H1 (cell line): ENCODE results near the gene MSANTD4. TPM values are rescaled to one million over a fixed set of nuclear protein-coding genes. Genes with fewer than 3 reads are reported as not detected.

Experiments
- CTCF ChIA-PET: fragments of 300-600 bp; sonication (Branson Sonifier 250); formaldehyde crosslinking; loops from one replicate; lab custom pipeline; 2021; ENCODE audit not compliant: partially characterized antibody; lab: Charles Lee
- POLR2A ChIA-PET: fragments of 300-600 bp; sonication (Branson Sonifier 250); formaldehyde crosslinking; loops from one replicate; lab custom pipeline; 2021; ENCODE audit warnings: inconsistent platforms; ENCODE audit not compliant: partially characterized antibody; lab: Charles Lee
- DNase-seq, 2 experiments: peaks; one replicate each; pipeline versions ENCODE4 v3.0.0 to v3.0.0-alpha.2; 2010 to 2022; ENCODE audit warnings: low spot score in 2 of 2, low read depth in 1 of 2, mixed read lengths in 1 of 2
- FAIRE-seq: peaks from 2 replicates; lab custom pipeline; 2011; peaks lifted over from hg19 to GRCh38; lab: Jason Lieb, UNC
- H2AFZ ChIP-seq: 2 replicates; pipeline ENCODE4 v1.8.1; 2012; ENCODE audit warnings: low read length, inconsistent platforms
- H2AK5ac ChIP-seq: 2 replicates; pipeline ENCODE4 v1.6.1; 2013; ENCODE audit warnings: low read depth, low read length
- H2BK120ac ChIP-seq: replicated peaks from 2 replicates; pipeline ENCODE3; 2013; ENCODE audit warnings: low read depth, low read length, inconsistent platforms
- H2BK12ac ChIP-seq: 2 replicates; pipeline ENCODE4 v1.6.1; 2013; ENCODE audit warnings: low read depth, low read length
- H2BK15ac ChIP-seq: 2 replicates; pipeline ENCODE4 v1.6.1; 2013; ENCODE audit warnings: low read length
- H2BK20ac ChIP-seq: 2 replicates; pipeline ENCODE4 v1.6.1; 2013; ENCODE audit warnings: low read length
- H2BK5ac ChIP-seq: 2 replicates; pipeline ENCODE4 v1.6.1; 2013; ENCODE audit warnings: low read depth, low read length
- H3K14ac ChIP-seq: 2 replicates; pipeline ENCODE4 v1.6.1; 2013; ENCODE audit warnings: inconsistent platforms; ENCODE audit not compliant: insufficient read length
- H3K18ac ChIP-seq: 2 replicates; pipeline ENCODE4 v1.6.1; 2013; ENCODE audit warnings: low read length; ENCODE audit errors: extremely low read depth
- H3K23ac ChIP-seq: 2 replicates; pipeline ENCODE4 v1.6.1; 2013; ENCODE audit warnings: inconsistent platforms; ENCODE audit not compliant: insufficient read length
- H3K23me2 ChIP-seq: 2 replicates; pipeline ENCODE4 v1.6.1; 2013; ENCODE audit warnings: low read depth, low read length
- H3K27ac ChIP-seq: 2 replicates; pipeline ENCODE4 v1.6.1; 2011; ENCODE audit warnings: low read depth, low read length, inconsistent platforms
- H3K27me3 ChIP-seq, 4 experiments: replicated peaks in 1 of 4; 1 replicate in 1 of 4; 2 replicates in 3 of 4; pipeline versions ENCODE4 v1.6.1 to v1.8.1; 2011 to 2013; ENCODE audit warnings: low read length in 3 of 4, mild to moderate bottlenecking in 3 of 4, inconsistent platforms in 2 of 4, mixed read lengths in 2 of 4, moderate library complexity in 1 of 4; ENCODE audit not compliant: control insufficient read depth in 3 of 4, insufficient read depth in 3 of 4; ENCODE audit errors: extremely low read depth in 1 of 4
- H3K36me3 ChIP-seq, 4 experiments: 2 replicates each; pipeline versions ENCODE4 v1.6.1 to v1.8.1; 2011 to 2013; ENCODE audit warnings: mild to moderate bottlenecking in 4 of 4, low read length in 3 of 4, moderate library complexity in 2 of 4, control low read depth in 1 of 4, inconsistent platforms in 1 of 4; ENCODE audit not compliant: insufficient read depth in 4 of 4, control insufficient read depth in 2 of 4
- H3K4ac ChIP-seq: replicated peaks from 2 replicates; pipeline ENCODE3; 2013; ENCODE audit warnings: low read length, low read depth, mixed read lengths, inconsistent platforms; ENCODE audit not compliant: insufficient read length
- H3K4me1 ChIP-seq, 4 experiments: replicated peaks in 1 of 4; 1 replicate in 1 of 4; 2 replicates in 3 of 4; pipeline versions ENCODE4 v1.6.1 to v1.8.1; 2011 to 2013; ENCODE audit warnings: low read length in 3 of 4, inconsistent platforms in 2 of 4, mixed read lengths in 1 of 4; ENCODE audit not compliant: insufficient read depth in 4 of 4, control insufficient read depth in 3 of 4
- H3K4me2 ChIP-seq, 2 experiments: 2 replicates each; pipeline versions ENCODE4 v1.6.1 to v1.8.1; 2011 to 2013; ENCODE audit warnings: low read depth in 2 of 2, low read length in 2 of 2, control low read depth in 1 of 2, inconsistent platforms in 1 of 2, mild to moderate bottlenecking in 1 of 2; ENCODE audit not compliant: insufficient read depth in 1 of 2
- H3K4me3 ChIP-seq, 4 experiments: fragments of 200-600, 300-600 bp in 1 of 4; sonication (generic), shearing (Covaris generic), sonication (Bioruptor Twin) in 1 of 4; 2 replicates each; pipeline versions ENCODE4 v1.5.1 to v1.8.1; 2011 to 2016; ENCODE audit warnings: low read length in 4 of 4, low read depth in 3 of 4, control low read depth in 2 of 4, inconsistent platforms in 2 of 4, mild to moderate bottlenecking in 2 of 4, mixed read lengths in 1 of 4, moderate library complexity in 1 of 4; ENCODE audit not compliant: insufficient read depth in 2 of 4; ENCODE audit errors: extremely low read depth in 1 of 4
- H3K56ac ChIP-seq: replicated peaks from 2 replicates; pipeline ENCODE3; 2013; ENCODE audit warnings: low read depth, mild to moderate bottlenecking, mixed read lengths, low read length, inconsistent platforms; ENCODE audit not compliant: insufficient read length
- H3K79me1 ChIP-seq: 2 replicates; pipeline ENCODE4 v1.6.1; 2013; ENCODE audit warnings: low read depth, low read length, control low read depth
- H3K79me2 ChIP-seq, 2 experiments: 2 replicates each; pipeline versions ENCODE4 v1.6.1 to v1.8.1; 2012 to 2013; ENCODE audit warnings: low read length in 2 of 2, mild to moderate bottlenecking in 2 of 2, inconsistent platforms in 1 of 2; ENCODE audit not compliant: insufficient read depth in 2 of 2, control insufficient read depth in 1 of 2
- H3K9ac ChIP-seq, 4 experiments: replicated peaks in 1 of 4; 1 replicate in 1 of 4; 2 replicates in 3 of 4; pipeline versions ENCODE4 v1.6.1 to v1.8.1; 2011 to 2013; ENCODE audit warnings: low read depth in 3 of 4, low read length in 3 of 4, control low read depth in 2 of 4, mild to moderate bottlenecking in 2 of 4, moderate library complexity in 2 of 4, inconsistent platforms in 1 of 4; ENCODE audit errors: extremely low read depth in 1 of 4
- H3K9me3 ChIP-seq, 2 experiments: 2 replicates each; pipeline versions ENCODE4 v1.6.1 to v1.8.1; 2012 to 2013; ENCODE audit warnings: mild to moderate bottlenecking in 2 of 2, moderate library complexity in 2 of 2, control low read depth in 1 of 2, inconsistent platforms in 1 of 2, low read depth in 1 of 2, low read length in 1 of 2, mixed read lengths in 1 of 2; ENCODE audit not compliant: insufficient read depth in 2 of 2
- H4K20me1 ChIP-seq, 2 experiments: replicated peaks in 1 of 2; 2 replicates each; pipeline versions ENCODE3 to v1.8.1; 2011 to 2013; ENCODE audit warnings: inconsistent platforms in 2 of 2, low read length in 2 of 2, mild to moderate bottlenecking in 1 of 2; ENCODE audit not compliant: insufficient read depth in 2 of 2, control insufficient read depth in 1 of 2
- H4K5ac ChIP-seq: 2 replicates; pipeline ENCODE4 v1.6.1; 2013; ENCODE audit warnings: low read length, low read depth, mixed read lengths, inconsistent platforms; ENCODE audit not compliant: insufficient read length
- H4K8ac ChIP-seq: 2 replicates; pipeline ENCODE4 v1.8.0; 2013; ENCODE audit warnings: mild to moderate bottlenecking, moderate library complexity, low read length, inconsistent platforms; ENCODE audit not compliant: insufficient read depth; ENCODE audit errors: extremely low read depth
- H4K91ac ChIP-seq: replicated peaks from 2 replicates; pipeline ENCODE3; 2013; ENCODE audit warnings: low read length, mixed read lengths, inconsistent platforms; ENCODE audit not compliant: insufficient read length
- ASH2L ChIP-seq: fragments of 200-600, 300-600 bp; sonication (generic); IDR thresholded peaks from one replicate; pipeline ENCODE4 v1.7.1; 2017; ENCODE audit warnings: low read length
- CBX5 ChIP-seq: fragments of 300-800, 300-1000 bp; sonication (generic); IDR thresholded peaks from 2 replicates; pipeline ENCODE4 v1.7.1; 2016; ENCODE audit warnings: antibody characterized with exemption, low read length, low read depth
- CHD1 ChIP-seq: IDR thresholded peaks from 2 replicates; pipeline ENCODE4 v1.6.1; 2012; ENCODE audit warnings: low read depth, low read length, improper control_type of control experiment
- EZH2 ChIP-seq: fragments of 200-600 bp; sonication (generic); IDR thresholded peaks from 2 replicates; pipeline ENCODE4 v1.7.1; 2012; ENCODE audit warnings: low read depth, mild to moderate bottlenecking, moderate library complexity, low read length, inconsistent platforms; ENCODE audit not compliant: severe bottlenecking
- TAF1 ChIP-seq: IDR thresholded peaks from 2 replicates; pipeline ENCODE4 v1.6.1; 2011; ENCODE audit warnings: mild to moderate bottlenecking, low read depth, low read length
- WGBS, 2 experiments: shearing (Covaris generic) in 1 of 2; methylation state at CpG; one replicate each; pipeline versions ENCODE4 v1.1.6 to v1.1.7; 2013 to 2015; ENCODE audit warnings: low lambda C conversion rate in 2 of 2, mixed read lengths in 2 of 2, inconsistent platforms in 1 of 2, low coverage in 1 of 2, missing lambda C conversion rate in 1 of 2; ENCODE audit not compliant: insufficient replicate concordance in 2 of 2, insufficient coverage in 1 of 2, insufficient read length in 1 of 2; ENCODE audit errors: extremely low coverage in 1 of 2, missing lambda C conversion rate in 1 of 2; 5-methylcytosine and 5-hydroxymethylcytosine counted together
- polyA plus RNA-seq, 7 experiments: library from polyadenylated mRNA; depleted of rRNA in 3 of 7; stranded (reverse) in 5 of 7; unstranded in 2 of 7; fragments of >200 nt in 5 of 7; fragments of 200-250 nt in 2 of 7; gene quantifications; 1 replicate in 5 of 7; 2 replicates in 1 of 7; 4 replicates in 1 of 7; pipeline versions ENCODE4 v1.2.1 to v1.2.3, GENCODE V29; 2011 to 2013; ENCODE audit warnings: missing spikeins in 2 of 7, mixed read lengths in 2 of 7
- total RNA-seq: library from RNA; stranded (reverse); fragmentation: NEBNext Ultra II Directional; extraction: Animal tissue kit (Norgen Biotek cat#: 25700); gene quantifications from 2 replicates; pipeline ENCODE4 v1.2.1, GENCODE V29; 2021

The MSANTD4 gene
- total and polyA plus RNA-seq, 2 of the 8 experiments (the other 6 are each of a cell fraction or from before 2014, with no cell fraction given): 5.1 to 21.9 TPM

GRCh38 chr11:106014035-106014434 is 8.0 kb downstream of the MSANTD4 start:
- no peak overlapping the region for H3K4me3 ChIP-seq
- H3K4ac ChIP-seq: no peak overlapping the region
- no peak overlapping the region for H4K8ac ChIP-seq
- no peak overlapping the region for H3K9ac ChIP-seq
- peaks cover 0 to 4% (median 0%) of the 10 kb centered on the region in 4 experiments; a peak in 2 of 7 replicates for H3K4me1 ChIP-seq
- no peak overlapping the region for H2AFZ ChIP-seq
- FAIRE-seq (no peak), DNase-seq (no peak)
- H3K36me3 ChIP-seq: peaks cover 0 to 20% (median 8%) of the 10 kb centered on the region in 4 experiments; a peak in 5 of 8 replicates
- H2BK15ac ChIP-seq: no peak overlapping the region
- peaks cover 3 to 85% of the 10 kb centered on the region in 2 experiments; a peak in 3 of 4 replicates for H3K79me2 ChIP-seq
- H3K4me2 ChIP-seq: no peak overlapping the region
- no peaks in the 10 kb centered on the region for H3K9me3 ChIP-seq
- no peaks in the 10 kb centered on the region for H3K27me3 ChIP-seq
- ChIA-PET CTCF (no interaction called here), POLR2A (no interaction called here)
- peaks cover 3% of the 10 kb centered on the region in 2 experiments for H4K20me1 ChIP-seq
- no peak overlapping the region for H3K23ac ChIP-seq
- H2BK5ac ChIP-seq: no peak overlapping the region
- no peak overlapping the region for H4K91ac ChIP-seq
- H3K56ac ChIP-seq: no peak overlapping the region
- H2AK5ac ChIP-seq: no peak overlapping the region
- peaks cover 7% of the 10 kb centered on the region; the same call in 1 of the 2 replicates for H3K79me1 ChIP-seq
- TF ChIP-seq TAF1: no peak
- TF ChIP-seq EZH2: no peak
- TF ChIP-seq CBX5: no peak
- no peak for TF ChIP-seq ASH2L
- no peak for TF ChIP-seq CHD1
- H3K14ac ChIP-seq: no peak overlapping the region
- H3K18ac ChIP-seq: no peak overlapping the region
- H2BK120ac ChIP-seq: no peak overlapping the region
- H4K5ac ChIP-seq: no peak overlapping the region
- no peaks in the 10 kb centered on the region; the same call in 1 of the 2 replicates for H3K23me2 ChIP-seq
- 91% methylated on average over 2 of the region's 2 CpGs; no CpG with 5 or more reads in 1 of the 2 experiments for WGBS, 2 experiments
- no peak overlapping the region for H3K27ac ChIP-seq
- H2BK20ac ChIP-seq: no peak overlapping the region
- H2BK12ac ChIP-seq: no peak overlapping the region
